Body of pancreas (tissue), 4 donors: ENCODE measurements around the gene MAP2K5. TPM values are rescaled to one million over a fixed set of nuclear protein-coding genes. Genes with fewer than 3 reads are reported as not detected.

ENCODE experiments used
- ATAC-seq: fragments of 150-250 bp; one replicate; pipeline ENCODE4 v1.9.1; 2016
- DNase-seq, 4 donors: peaks; one replicate each; pipeline ENCODE4 v3.0.0-alpha.2; 2019
- H3K27ac ChIP-seq, 4 donors: fragments of 200-600 bp; sonication (generic); 1 replicate in 3 of 4; 2 replicates in 1 of 4; pipeline versions ENCODE4 v1.5.1 to v1.6.1; 2016 to 2019; ENCODE audit warnings: mild to moderate bottlenecking in 1 of 4, mixed read lengths in 1 of 4, moderate library complexity in 1 of 4
- H3K27me3 ChIP-seq, 2 donors: fragments of 200-600 bp; sonication (generic); one replicate each; pipeline ENCODE4 v1.6.0; 2016; ENCODE audit warnings: mild to moderate bottlenecking in 1 of 2
- H3K36me3 ChIP-seq, 2 donors: fragments of 200-600 bp; sonication (generic); replicated peaks in 1 of 2; 2 replicates each; pipeline ENCODE4 v1.5.1; 2016; ENCODE audit warnings: low read depth in 2 of 2; ENCODE audit not compliant: insufficient read depth in 1 of 2
- H3K4me1 ChIP-seq: fragments of 200-600 bp; sonication (generic); one replicate; pipeline ENCODE4 v1.6.0; 2016
- H3K4me3 ChIP-seq, 2 donors: fragments of 200-600 bp; sonication (generic); 1 replicate in 1 of 2; 2 replicates in 1 of 2; pipeline ENCODE4 v1.5.1; 2016 to 2019
- H3K9me3 ChIP-seq, 3 donors: fragments of 200-600 bp; sonication (generic); 1 replicate in 2 of 3; 2 replicates in 1 of 3; pipeline ENCODE4 v1.5.1; 2016
- POLR2A ChIP-seq, 3 donors: fragments of 450-650 bp; IDR thresholded peaks; one replicate each; pipeline ENCODE4 v1.6.1; 2016; ENCODE audit warnings: antibody characterized with exemption in 3 of 3, mild to moderate bottlenecking in 2 of 3
- WGBS, 2 donors: methylation state at CpG; one replicate each; pipeline ENCODE4 v1.1.5; 2017; 5-methylcytosine and 5-hydroxymethylcytosine counted together
- intact Hi-C: fragments of 100-400 bp; cut with DNase I; formaldehyde crosslinking; loops from one replicate; pipeline ENCODE4 v1.15.1; 2023
- total RNA-seq, 2 donors: library from RNA; depleted of rRNA; stranded (reverse); fragments of >200 nt; gene quantifications; one replicate each; pipeline ENCODE4 v1.1.0, GENCODE V29; 2016
- TF ChIP-seq, protein P1 (sequence below), 7 experiments: fragments of 450-650 bp in 4 of 7; fragments of 200-600 bp in 3 of 7; sonication (generic) in 3 of 7; IDR thresholded peaks; one replicate each; pipeline ENCODE4 v1.5.1; 2016 to 2019; ENCODE audit warnings: antibody characterized with exemption in 7 of 7

MAP2K5 gene
- total RNA-seq, 2 donors from 2014 or later: 2.6 to 10.9 TPM

DNA sequence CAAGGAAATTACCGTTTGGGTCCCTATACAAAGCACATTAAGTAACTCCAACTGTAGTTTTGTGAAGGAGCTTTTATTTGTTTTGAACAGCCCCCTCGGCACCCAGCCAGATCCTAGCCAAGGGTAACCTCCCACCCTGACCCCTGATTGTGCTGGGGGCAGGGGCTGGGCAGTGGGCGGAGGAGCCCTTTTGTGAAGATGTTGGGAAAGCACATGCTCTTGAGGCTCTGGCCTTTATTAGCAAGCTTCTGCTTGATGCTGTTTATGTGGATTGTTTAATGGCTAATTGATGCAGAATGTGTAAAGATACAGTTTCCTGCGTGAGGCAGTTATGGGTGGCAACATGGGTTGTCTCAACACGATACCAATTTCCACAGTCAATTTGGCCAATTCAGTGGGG lies 136.5 kb downstream of the MAP2K5 start:
- TF ChIP-seq, protein P1, sequence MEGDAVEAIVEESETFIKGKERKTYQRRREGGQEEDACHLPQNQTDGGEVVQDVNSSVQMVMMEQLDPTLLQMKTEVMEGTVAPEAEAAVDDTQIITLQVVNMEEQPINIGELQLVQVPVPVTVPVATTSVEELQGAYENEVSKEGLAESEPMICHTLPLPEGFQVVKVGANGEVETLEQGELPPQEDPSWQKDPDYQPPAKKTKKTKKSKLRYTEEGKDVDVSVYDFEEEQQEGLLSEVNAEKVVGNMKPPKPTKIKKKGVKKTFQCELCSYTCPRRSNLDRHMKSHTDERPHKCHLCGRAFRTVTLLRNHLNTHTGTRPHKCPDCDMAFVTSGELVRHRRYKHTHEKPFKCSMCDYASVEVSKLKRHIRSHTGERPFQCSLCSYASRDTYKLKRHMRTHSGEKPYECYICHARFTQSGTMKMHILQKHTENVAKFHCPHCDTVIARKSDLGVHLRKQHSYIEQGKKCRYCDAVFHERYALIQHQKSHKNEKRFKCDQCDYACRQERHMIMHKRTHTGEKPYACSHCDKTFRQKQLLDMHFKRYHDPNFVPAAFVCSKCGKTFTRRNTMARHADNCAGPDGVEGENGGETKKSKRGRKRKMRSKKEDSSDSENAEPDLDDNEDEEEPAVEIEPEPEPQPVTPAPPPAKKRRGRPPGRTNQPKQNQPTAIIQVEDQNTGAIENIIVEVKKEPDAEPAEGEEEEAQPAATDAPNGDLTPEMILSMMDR (IDR thresholded peaks at IDR 0.05): no peak
- TF ChIP-seq POLR2A (IDR thresholded peaks at IDR 0.05): no peak
- Histone ChIP-seq H3K27me3 (no peaks in the 10 kb centered on the region), H3K27ac (no peak overlapping the region), H3K4me3 (no peak overlapping the region), H3K36me3 (no peaks in the 10 kb centered on the region), H3K4me1 (no peaks in the 10 kb centered on the region), H3K9me3 (peaks cover 0 to 5% (median 0%) of the 10 kb centered on the region in 3 donors)
- DNase-seq (no peak), ATAC-seq (no peak)
- intact Hi-C loops: no loop called here
- WGBS, 2 donors: 95 to 96% methylated on average over 5 of the region's 5 CpGs

DNA sequence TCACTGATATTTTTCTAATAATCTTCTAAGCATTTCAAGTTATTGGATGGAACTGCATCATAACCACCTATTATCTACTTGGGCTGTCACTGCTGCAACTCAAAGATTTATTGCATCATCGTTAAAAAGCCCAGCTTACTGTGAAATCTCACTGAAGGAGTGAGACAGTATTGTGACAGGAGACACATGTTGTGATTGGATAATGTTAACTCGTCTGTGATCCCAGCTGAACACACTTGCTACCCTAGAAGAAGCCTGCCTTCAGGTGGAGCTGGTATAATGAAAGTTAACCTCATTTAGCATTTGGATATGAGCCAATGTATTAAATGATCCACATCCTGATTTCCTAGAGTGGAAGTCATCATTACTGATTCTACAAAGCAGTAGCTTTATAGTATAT lies 138.1 kb downstream of the MAP2K5 start:
- no peak overlapping the region for H3K4me3 ChIP-seq
- no peak for DNase-seq
- no peak overlapping the region for H3K27ac ChIP-seq
- H3K27me3 ChIP-seq: no peaks in the 10 kb centered on the region
- H3K4me1 ChIP-seq: no peaks in the 10 kb centered on the region
- no peak for ATAC-seq
- intact Hi-C loops: no loop called here
- WGBS, 2 donors: 67 to 70% methylated on average over 2 of the region's 2 CpGs
- no peak for TF ChIP-seq POLR2A (IDR thresholded peaks at IDR 0.05)
- TF ChIP-seq, protein P1 (IDR thresholded peaks at IDR 0.05): no peak
- H3K9me3 ChIP-seq: peaks cover 0 to 9% (median 0%) of the 10 kb centered on the region in 3 donors
- H3K36me3 ChIP-seq: no peaks in the 10 kb centered on the region

DNA sequence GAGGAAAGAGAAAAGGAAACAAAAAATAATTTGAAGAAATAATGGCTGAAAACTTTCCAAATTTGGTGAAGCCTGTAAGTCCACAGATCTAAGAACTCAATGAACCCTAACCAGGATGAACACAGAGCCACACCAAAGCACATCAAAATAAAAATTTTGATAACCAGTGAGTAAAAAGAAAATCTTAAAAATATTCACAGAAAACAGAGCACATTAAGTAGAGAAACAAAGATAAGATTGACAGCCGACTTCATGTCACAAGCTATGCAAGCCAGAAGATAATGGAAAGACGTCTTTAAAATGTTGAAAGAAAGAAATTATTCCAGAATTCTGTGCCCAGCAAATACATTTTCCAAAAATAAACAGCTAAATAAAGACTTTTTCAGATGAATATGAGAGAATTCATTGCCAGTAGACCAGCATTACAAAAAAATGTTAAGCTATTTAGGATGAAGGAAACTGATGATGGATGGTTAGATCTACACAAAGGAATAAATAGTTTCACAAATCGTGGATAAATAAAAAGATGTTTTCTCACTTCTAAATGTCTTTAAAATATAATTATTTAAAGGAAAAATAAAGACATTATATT lies 142.6 kb downstream of the MAP2K5 start:
- Histone ChIP-seq H3K4me3 (no peak overlapping the region), H3K9me3 (peaks cover 0 to 9% (median 0%) of the 10 kb centered on the region in 3 donors), H3K27me3 (no peaks in the 10 kb centered on the region), H3K4me1 (peaks cover 4% of the 10 kb centered on the region), H3K27ac (no peak overlapping the region), H3K36me3 (no peaks in the 10 kb centered on the region)
- no peak for TF ChIP-seq POLR2A (IDR thresholded peaks at IDR 0.05)
- ATAC-seq: no peak
- intact Hi-C loops: no loop called here
- DNase-seq: no peak
- WGBS, 2 donors: 82 to 85% methylated on average over 3 of the region's 3 CpGs

DNA sequence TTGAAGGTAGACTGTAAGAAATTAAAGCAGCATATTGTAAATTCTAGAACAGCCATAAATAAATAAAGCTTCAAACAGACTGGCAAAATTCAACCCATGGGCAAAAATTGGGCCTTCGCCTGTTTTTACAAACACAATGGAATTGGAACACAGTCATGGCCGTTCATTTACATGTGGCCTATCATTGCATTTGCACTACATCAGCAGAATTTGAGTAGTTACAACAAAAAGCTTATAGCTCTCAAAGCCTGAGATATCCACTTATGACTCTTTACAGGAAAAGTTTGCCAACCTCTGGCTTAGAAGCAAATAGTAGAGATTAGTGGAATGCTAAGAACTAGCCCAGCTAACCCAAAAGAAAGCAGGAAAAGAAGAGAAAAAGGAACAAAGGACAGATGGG lies 143.2 kb downstream of the MAP2K5 start:
- intact Hi-C loops: no loop called here
- Histone ChIP-seq H3K4me3 (no peak overlapping the region), H3K4me1 (peaks cover 4% of the 10 kb centered on the region), H3K27ac (no peak overlapping the region), H3K36me3 (no peaks in the 10 kb centered on the region), H3K27me3 (no peaks in the 10 kb centered on the region), H3K9me3 (peaks cover 0 to 9% (median 0%) of the 10 kb centered on the region in 3 donors)
- TF ChIP-seq, protein P1 (IDR thresholded peaks at IDR 0.05): no peak
- no peak for TF ChIP-seq POLR2A (IDR thresholded peaks at IDR 0.05)
- ATAC-seq: no peak
- DNase-seq: no peak
- 98% methylated on average over 2 of the region's 2 CpGs for WGBS, 2 donors

DNA sequence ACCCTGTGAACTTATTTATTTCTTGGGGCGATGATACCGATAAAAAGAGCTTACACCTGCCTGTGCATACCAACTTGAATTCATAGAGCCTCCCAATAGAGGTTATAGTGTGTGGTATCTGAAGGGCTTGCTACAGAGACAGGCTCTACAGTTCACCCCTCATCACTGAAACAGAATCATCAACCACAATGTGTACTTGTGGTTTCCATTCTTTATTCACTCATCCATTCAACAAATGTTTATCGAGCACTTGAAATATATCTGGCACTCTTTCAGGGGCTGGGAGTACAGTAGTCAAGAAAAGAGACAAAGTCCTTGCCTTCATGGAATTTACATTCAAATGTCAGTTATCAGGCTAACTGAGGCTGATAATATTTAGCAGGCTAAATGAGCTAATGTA lies 148.4 kb downstream of the MAP2K5 start:
- 91 to 94% methylated on average over 3 of the region's 3 CpGs for WGBS, 2 donors
- ATAC-seq (no peak), DNase-seq (no peak)
- TF ChIP-seq, protein P1 (IDR thresholded peaks at IDR 0.05): no peak
- TF ChIP-seq POLR2A (IDR thresholded peaks at IDR 0.05): no peak
- intact Hi-C loops: no loop called here
- H3K9me3 ChIP-seq: no peaks in the 10 kb centered on the region
- no peak overlapping the region for H3K4me3 ChIP-seq
- no peak overlapping the region for H3K27ac ChIP-seq
- H3K36me3 ChIP-seq: no peaks in the 10 kb centered on the region
- H3K27me3 ChIP-seq: no peaks in the 10 kb centered on the region
- peaks cover 4% of the 10 kb centered on the region for H3K4me1 ChIP-seq
